Anterior cingulate cortex (tissue), 58 donors: ENCODE measurements around the gene KCNMA1.
A peak's percentile ranks its signal among the peaks of the same experiment; 100 is the strongest.

Experiments
- DNase-seq, 58 donors: peaks; one replicate each; lab custom pipeline; 2025; lab: John Stamatoyannopoulos, UW

KCNMA1 gene

GRCh38 chr10:76920581-76920980 is 717.0 kb downstream of the KCNMA1 start:
- DNase-seq, result no peak

- DNase-seq, result no peak
Observed at GRCh38 chr10:76918106-76918505, 719.5 kb downstream of the KCNMA1 start.

- DNase-seq, result no peak
Observed at GRCh38 chr10:76917071-76917470, 720.5 kb downstream of the KCNMA1 start.

GRCh38 chr10:76916536-76916935 is 721.1 kb downstream of the KCNMA1 start:
- no peak for DNase-seq

DNA sequence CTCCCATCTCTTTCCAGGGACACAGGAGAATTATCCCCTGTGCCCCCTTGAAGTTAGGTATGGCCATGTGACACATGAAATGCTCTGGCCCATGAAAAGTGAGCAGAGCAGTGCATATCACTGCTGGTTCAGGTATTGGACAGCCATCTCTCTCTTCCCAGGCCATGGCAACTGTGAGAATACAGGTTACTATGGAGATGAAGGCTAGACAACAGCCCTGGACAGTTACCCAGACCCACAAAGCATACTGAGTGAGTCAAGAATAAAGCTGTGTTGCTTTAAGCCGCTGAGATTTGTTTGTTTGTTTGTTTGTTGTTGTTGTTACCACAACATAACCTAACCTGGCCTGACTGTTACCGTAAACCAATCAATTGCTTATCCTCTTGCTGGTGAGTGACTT is 722.3 kb downstream of the KCNMA1 start:
- peak in 1 of 58 donors; percentile 2 for DNase-seq

GRCh38 chr10:76911184-76911583 is 726.4 kb downstream of the KCNMA1 start:
- peak in 21 of 58 donors; percentile 2 to 37 (median 14) for DNase-seq

GRCh38 chr10:76910184-76910962 is 727.2 kb downstream of the KCNMA1 start:
- DNase-seq, result peak in 1 of 58 donors; percentile 9

- DNase-seq, result no peak
Observed at GRCh38 chr10:76906256-76906655, 731.4 kb downstream of the KCNMA1 start.

DNA sequence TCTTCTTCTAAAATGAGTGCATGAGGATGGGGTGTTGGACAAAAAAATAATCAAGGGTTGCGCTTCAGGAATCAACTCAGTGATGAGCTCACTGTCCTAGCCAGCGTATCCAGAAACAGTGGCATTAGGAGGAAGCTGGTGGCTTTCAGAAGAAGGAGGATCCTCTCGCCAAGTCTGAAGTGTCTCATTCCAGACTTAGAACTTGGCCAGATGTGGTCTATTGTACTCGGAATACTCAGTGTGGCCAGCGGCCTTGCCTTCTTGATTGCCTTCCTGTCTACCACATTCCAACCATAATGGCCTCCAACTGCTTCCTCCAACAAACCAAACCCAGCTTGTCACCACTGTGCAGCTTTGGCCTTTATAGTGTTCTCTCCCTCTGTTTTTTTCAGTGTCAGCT is 732.4 kb downstream of the KCNMA1 start:
- no peak for DNase-seq

DNA sequence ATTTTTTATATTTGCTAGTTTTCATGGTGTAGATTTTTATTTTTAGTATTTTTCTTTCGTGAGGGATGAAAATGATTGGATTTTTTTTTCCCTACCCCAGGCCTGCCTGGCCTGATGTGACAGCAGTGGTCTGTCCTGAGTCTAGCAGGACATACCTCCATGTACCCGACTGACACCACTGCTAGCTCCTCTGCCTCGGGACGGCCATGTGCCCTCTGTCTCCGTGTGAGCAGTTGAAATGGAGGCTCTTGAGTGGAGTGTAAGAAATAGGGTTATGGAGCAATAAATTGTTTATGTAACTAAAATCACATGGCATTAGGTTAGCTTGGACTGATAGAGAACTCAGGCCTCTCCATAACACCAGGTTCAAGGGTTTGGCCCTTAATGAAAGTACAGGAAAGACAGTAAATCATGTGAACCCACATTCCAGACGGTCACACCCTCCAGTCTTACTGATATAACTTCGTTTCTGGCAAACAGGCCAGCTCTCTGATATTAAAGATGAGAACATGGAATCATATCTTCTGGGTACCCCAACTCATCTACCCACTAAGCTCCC is 734.1 kb downstream of the KCNMA1 start:
- no peak for DNase-seq

GRCh38 chr10:76902949-76903348 is 734.7 kb downstream of the KCNMA1 start:
- no peak for DNase-seq

- DNase-seq, result no peak
Observed at GRCh38 chr10:76901701-76902100, 735.9 kb downstream of the KCNMA1 start.

DNA sequence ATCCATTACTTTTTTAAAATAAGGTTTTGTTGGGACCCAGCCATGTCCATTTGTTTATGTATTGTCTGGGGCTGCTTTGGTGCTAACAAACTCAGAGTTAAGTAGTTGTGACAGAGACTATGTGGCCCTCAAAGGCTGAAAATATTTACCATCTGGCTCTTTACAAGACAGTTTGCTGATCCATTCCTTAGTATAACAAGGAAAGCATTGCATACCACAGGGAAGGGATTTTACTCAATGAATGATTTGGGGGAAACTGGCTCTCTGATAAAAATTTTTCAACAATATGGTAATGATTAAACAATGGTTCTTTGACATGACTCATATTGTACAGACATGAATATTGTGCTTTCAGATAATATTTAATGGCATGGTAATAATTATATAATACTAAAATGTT is 738.1 kb downstream of the KCNMA1 start:
- no peak for DNase-seq

DNA sequence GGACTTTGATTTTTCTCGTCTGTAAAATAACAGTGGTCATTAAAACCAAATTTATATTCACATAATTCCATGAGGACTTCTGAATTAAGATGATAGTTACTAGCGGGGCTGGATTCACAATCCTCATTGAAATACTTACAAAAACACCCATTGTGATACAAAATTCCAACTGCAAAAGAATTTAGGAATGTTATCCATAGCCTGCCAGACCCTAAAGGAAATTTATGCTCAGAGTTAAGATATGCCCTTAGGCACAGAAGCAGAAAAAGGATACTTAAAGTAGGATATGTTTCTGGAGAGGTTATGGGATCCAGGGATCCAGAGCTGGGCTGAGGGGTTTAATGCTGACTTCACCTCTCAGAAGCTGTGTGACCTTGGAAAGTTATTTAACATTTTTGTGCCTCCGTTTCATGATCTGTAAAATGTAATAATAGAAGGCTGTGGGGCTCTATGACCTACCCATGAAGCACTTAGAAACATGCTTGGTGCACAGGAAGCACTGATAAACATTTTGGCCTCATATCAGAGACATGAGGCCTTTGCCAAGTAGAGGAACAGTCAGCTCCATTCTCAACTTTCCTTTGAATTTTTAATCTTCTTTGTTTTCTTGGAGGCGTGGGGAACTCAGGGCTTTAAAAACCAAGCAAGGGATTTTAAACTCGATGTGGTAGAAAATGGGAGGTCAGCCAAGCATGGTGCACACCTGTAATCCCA is 744.7 kb downstream of the KCNMA1 start:
- no peak for DNase-seq

- DNase-seq, result no peak
Observed at GRCh38 chr10:76887223-76888010, 750.2 kb downstream of the KCNMA1 start.

- DNase-seq, result peak in 6 of 58 donors; percentile 8 to 61 (median 10)
Observed at GRCh38 chr10:76885816-76886215, 751.8 kb downstream of the KCNMA1 start.

GRCh38 chr10:76884673-76885275 is 752.8 kb downstream of the KCNMA1 start:
- DNase-seq, result no peak

GRCh38 chr10:76883596-76883995 is 754.0 kb downstream of the KCNMA1 start:
- no peak for DNase-seq

DNA sequence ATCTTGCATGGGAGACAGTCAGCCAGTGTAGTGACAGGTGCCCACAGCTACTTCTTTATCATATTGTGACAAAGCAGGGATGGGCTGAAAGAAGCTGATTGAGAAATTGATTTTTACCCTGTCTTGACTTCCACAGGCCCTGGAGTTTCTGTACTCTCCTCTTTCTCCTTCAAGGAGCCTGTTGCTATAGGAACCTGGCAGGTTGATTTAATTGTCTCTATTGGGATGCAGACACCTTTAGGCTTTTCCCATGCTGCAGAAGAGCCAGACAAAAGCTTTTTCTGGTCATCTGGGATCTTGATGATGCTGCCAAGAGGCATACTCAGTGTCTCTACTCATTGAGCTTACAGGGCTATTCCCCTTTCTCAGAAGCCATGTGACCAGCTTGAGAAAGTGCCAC is 754.8 kb downstream of the KCNMA1 start:
- no peak for DNase-seq

DNA sequence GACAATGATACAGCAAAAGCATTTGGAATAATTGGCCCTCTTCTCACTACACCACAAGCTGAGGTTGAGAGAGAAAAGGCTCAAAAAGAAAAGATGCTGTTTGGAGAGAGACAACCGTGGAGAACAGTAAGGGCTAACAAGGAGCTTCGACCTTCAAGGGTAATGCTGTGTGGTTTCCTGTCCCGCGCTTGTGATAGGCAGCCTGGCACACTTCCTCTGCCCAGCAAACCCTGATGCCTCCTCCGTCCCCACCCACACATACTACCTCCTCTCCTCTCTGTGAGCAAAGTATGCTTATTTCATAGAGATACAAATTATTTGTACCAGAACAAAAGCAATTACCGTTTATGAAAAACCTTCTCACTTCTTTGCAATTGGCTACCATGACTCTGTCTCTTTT is 755.4 kb downstream of the KCNMA1 start:
- peak in 3 of 58 donors; percentile 3 to 16 (median 10) for DNase-seq
